HG03103 (cell line): ENCODE measurements around the gene NCLN.
"Not testable (repeated sequence)": the region's sequence is repeated elsewhere in the genome, so short reads cannot be mapped to it uniquely, and the experiment has no call there.

ENCODE experiments used
- ATAC-seq: cut with Tn5 transposase; IDR thresholded peaks from one replicate; pipeline ENCODE4 v1.9.1; 2021; ENCODE audit warnings: low read depth; ENCODE audit not compliant: unreplicated experiment

Gene NCLN

DNA sequence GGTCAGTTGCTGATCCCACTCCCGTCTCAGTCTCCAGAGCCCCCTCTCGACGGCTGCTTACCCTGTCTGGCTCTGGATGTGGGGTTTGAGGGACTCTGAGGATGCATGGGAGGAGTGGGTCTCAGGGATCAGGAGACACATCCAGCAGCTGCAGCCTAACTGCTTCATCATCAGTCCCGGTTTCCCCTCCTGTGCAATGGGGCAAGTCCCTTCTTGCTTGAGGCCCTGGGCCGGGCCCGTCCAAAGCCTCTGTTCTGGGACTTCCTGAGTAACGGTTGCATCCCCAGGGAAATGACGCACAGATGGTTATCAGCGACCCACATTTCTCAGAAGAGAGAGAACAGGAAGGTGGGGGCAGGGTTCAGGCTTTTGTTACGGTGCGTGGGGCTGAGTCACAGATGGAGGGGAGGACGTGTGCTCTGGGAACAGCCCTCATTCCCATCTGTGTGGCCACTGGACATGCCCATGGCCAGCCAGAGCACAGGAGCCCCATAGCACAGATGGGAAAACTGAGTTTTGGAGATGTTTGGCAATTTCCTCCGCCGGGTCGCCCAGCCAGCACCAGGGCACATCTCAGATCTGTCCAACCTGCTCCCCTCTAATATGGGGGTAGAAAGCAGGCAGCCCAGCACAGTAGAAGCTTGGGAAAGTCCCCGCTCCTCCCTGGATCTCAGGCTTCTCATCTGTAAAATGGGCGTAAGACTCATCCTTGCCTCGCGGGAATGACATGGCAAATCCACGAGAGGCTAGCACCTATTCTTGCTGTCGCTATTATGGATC is 30.6 kb upstream of the NCLN start:
- no peak for ATAC-seq

DNA sequence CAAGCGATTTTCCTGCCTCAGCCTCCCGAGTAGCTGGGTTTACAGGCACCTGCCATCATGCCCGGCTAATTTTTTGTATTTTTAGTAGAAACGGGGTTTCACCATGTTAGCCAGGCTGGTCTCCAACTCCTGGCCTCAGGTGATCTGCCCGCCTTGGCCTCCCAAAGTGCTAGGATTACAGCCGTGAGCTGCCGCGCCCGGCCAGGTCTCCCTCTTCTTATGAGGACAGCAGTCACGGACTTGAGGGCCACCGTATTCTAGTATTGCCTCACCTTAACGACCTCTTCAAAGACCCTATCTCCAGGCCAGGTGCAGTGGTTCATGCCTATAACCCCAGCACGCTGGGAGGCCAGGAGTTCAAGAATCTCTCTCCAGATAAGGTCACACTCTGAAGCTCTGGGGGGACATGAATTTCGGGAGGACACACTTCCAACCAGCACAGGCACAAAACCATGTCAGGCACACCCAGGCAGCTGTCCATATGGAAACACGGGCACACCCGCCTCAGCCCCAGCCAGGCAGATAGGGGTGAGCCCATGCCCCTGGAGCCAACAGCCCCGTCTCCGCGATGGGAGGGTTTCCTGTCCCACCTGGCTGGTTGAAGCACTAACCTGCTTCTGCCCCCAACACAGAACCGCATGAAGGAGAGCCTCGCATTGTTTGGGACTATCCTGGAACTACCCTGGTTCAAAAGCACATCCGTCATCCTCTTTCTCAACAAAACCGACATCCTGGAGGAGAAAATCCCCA is 28.5 kb upstream of the NCLN start:
- ATAC-seq: no peak

DNA sequence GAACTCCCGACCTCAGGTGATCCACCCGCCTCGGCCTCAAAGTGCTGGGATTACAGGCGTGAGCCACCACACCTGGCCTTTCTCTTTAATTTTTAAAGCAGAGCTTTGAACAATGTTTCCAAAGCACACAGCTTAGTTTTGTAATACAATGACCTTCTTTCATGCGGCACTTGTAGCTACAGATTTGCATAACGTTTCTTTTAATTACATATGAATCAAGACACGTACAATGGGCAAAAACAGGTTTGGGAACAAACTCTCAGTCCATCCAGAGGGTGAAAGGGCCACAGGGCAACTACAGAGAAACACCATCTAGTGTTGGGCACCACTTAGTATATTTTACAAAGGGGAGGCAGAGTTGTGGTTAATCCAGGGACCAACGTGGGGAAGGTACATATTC is 26.2 kb upstream of the NCLN start:
- ATAC-seq: no peak

DNA sequence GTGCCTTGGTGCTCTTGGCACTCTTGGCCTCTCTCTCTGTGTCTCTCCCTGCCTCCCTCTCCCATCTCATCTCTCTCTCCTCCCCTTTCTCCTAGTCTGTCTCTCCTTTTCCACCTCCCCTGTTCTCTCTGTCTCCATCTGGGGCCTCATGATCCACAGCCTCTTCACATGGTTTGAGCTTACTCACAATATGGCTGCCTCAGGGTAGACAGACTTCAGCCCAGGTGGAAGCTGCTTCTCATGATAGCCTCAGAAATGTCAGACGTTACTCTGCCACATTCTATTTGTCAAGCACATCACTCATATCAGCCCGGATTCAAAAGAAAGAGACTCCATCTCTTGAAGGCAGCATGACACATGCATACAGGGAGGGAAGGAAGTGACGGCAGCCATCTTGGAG is 25.5 kb upstream of the NCLN start:
- no peak for ATAC-seq

DNA sequence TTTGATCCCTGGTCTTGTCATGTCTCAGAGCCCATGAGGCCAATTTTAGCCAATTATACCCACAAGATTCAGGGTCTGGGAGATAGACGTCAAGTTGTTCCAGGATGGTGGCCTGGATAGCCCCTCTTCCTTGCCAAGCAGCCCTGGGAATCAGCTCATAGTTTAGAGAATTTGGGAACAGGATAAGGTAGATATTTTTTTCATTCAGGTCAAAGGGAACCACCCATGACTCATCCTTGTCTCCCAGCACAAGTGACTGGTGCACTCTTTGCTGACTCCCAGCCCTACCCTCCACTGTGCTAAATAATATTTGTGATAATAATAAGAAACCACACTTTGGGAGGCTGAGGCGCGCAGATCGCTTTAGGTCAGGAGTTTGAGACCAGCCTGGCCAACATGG is 24.3 kb upstream of the NCLN start:
- ATAC-seq: no peak

DNA sequence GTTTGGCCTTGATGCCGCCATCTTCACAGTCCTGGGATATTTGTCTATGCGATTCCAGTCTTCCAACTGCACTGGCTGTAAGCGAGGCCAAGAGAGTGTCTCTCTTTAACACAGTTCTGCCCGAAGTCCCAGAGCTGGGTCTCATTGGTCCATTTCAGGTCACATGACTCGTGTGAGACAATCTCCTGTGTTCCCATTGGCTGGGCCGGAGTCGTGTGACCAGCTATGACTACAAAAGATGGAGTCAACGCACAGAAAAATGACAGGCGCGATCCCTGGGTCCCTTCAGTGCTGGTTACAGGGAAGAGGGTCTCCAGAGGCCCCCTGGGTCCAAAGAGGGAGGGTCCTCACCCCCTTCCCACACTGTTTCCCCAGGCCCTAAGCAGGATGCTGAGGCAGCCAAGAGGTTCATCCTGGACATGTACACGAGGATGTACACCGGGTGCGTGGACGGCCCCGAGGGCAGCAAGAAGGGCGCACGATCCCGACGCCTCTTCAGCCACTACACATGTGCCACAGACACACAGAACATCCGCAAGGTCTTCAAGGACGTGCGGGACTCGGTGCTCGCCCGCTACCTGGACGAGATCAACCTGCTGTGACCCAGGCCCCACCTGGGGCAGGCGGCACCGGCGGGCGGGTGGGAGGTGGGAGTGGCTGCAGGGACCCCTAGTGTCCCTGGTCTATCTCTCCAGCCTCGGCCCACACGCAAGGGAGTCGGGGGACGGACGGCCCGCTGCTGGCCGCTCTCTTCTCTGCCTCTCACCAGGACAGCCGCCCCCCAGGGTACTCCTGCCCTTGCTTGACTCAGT is 23.1 kb upstream of the NCLN start:
- no peak for ATAC-seq

DNA sequence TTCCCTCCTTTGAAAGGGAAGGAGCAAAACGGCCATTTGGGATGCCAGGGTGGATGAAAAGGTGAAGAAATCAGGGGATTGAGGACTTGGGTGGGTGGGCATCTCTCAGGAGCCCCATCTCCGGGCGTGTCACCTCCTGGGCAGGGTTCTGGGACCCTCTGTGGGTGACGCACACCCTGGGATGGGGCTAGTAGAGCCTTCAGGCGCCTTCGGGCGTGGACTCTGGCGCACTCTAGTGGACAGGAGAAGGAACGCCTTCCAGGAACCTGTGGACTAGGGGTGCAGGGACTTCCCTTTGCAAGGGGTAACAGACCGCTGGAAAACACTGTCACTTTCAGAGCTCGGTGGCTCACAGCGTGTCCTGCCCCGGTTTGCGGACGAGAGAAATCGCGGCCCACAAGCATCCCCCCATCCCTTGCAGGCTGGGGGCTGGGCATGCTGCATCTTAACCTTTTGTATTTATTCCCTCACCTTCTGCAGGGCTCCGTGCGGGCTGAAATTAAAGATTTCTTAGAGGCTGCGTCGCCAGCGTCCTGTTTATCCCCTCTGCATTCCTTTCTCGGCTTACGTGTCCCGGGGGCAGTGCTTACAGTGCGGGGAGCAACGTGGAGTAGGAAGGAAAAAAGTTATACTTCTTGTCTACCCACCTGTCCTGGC is 22.4 kb upstream of the NCLN start:
- ATAC-seq: no peak

DNA sequence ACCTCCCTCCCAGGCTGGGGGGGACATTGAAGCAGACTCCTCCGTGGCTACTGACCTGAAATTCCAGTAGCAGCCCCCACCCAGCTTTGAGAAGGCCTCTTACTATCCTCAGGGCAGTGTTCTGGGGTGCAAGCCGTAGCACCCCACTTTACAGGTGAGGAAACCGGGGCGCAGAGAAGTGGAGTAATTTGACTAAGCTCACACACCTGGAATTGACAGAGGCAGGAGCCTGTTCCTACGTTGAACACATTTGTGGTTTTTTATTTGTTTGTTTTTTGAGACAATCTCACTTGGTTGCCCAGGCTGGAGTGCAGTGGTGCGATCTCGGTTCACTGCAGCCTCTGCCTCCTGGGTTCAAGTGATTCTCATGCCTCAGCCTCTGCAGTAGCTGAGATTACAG is 21.8 kb upstream of the NCLN start:
- ATAC-seq: no peak

DNA sequence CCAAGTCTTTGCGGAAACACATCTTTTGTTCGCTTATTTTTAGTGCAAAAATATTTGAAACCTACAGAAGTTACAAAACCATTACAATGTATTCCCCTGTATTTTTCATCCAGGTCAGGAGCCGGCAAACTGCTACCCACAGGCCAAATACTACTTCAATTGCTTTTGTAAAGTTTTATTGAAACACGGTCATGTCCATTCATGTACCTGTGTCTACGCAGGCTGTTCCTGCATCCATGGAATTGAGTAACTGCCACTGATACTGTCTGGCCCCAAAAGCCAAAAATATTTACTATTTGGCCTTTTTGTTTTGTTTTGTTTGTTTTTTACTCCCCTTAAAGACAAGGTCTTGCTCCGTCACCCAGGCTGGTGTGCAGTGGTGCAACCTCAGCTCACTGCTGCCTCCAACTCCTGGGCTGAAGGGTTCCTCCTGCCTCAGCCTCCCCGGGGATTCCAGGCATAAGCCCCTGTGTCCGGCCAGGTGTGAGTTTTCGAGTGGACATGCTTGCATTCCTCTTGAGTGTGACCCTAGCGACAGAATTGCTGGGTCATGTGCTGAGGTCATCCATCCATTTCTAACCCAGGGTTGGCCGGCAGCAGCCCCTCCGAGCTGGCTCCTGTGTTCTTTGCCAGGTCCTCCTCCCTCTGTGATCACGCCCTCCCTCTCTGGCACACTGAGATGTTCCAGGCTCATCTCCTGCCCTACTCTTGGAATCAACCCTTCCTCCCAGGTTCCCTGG is 18.0 kb upstream of the NCLN start:
- ATAC-seq: no peak

DNA sequence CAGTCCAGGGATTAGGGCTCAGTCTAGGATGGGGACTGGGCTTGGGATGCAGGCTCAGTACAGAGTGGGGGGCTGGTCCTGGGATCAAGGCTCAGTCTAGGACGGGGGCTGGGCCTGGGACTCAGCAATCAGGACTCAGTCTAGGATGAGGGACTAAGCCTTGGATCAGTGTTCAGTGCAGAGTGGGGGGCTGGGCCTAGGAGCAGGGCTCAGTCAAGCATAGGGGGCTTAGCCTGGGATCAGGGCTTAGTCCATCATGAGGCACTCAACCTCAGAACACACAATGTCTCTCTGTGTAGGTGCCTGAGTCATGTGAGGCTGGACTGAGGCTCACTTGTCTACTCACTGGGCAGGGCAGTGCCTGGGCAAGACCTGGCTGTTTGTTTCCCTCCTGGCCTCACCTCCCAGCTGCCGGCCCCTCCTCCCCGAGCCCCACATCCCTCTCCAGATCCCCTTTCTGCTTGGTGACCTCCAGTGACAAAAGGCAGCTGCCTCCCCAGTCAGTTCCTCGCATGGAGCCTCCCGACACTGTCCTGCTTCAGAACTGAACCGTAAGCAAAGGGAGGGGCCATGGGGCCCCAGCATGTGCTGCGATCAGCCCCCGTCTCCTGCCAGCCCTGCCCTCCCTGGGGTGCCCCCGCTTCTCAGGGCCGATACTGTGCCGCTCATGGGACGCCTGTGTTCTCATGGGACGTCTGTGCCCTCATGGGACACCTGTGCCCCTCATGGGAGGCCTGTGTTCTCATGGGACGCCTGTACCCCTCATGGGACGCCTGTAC is 13.6 kb upstream of the NCLN start:
- ATAC-seq: no peak

DNA sequence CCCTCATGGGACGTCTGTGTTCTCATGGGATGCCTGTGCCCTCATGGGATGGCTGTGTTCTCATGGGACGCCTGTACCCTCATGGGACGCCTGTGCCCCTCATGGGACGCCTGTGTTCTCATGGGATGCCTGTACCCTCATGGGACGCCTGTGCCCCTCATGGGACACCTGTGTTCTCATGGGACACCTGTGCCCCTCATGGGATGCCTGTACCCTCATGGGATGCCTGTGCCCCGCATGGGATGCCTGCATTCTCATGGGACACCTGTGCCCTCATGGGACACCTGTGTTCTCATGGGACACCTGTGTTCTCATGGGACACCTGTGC is 13.1 kb upstream of the NCLN start:
- ATAC-seq: not testable (repeated sequence)

DNA sequence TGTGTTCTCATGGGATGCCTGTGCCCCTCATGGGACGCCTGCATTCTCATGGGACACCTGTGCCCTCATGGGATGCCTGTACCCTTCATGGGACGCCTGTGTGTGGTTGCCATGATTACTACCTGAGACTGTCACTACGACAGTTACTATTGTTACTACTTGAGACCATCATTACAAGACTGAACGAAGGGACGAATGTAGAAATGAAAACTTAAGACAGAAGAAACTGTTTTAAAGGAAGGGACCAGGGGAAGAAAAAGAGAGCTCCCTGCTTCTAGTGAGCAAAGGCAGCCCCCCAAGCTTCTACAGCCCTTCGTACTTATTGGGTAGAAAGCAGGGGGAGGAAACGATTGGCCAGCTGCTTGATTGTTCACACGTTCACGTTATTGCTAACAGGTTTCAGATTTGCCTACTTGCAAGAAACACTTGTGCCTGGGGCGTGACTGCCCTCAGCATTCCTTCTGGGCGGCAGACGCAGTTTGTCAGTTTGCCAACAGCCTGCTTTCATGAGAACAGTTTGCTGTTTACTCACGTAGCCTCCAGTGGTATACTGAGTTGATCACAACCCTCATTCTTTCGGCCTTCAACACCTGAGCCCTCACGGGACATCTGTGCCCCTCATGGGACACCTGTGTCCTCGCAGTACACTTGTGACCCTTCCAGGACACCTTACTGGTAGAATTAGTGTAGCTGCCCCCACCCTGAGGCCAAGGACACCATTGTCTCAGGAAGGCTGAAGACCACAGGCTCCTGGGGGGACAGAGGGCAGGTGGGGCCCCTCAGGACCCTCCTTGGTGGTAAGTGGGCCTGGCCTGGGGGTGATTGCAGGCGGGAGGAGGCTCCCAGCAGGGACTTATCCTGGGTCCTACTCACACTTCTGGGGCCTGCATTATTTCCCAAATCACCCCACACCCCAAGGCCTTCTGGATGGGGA is 9.7 kb upstream of the NCLN start:
- ATAC-seq: no peak

DNA sequence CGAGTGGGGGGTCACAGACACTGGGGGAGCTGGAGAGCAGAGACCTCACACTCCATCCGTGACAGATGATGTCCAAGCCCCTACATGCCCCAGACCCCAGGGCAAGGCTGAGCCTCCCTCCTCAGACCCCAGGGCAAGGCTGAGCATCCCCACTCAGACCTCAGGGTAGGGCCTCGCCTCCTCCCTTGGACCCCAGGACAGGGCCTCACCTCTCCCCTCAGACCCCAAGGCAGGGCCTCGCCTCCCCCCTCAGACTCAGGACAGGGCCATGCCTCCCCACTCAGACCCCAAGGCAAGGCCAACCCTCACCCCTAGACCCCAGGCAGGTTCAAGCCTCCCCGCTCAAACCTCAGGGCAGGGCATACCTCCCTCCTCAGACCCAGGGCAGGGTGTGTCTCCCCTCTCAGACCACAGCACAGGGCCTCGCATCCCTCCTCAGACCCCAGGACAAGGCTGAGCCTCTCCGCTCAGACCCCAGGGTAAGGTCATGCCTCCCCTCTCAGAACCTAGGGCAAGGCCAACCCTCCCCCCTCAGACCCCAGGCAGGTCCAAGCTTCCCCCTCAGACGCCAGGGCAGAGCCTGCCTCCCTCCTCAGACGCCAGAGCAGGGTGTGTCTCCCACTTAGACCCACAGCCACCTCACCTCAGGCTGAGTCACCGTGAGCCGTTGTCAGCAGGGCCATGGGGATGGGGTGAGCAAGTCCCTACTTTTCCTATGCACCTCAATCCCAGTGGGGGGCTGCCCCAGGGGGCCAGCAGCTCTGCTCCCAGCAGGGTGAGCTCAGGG is 8.8 kb upstream of the NCLN start:
- ATAC-seq: no peak

DNA sequence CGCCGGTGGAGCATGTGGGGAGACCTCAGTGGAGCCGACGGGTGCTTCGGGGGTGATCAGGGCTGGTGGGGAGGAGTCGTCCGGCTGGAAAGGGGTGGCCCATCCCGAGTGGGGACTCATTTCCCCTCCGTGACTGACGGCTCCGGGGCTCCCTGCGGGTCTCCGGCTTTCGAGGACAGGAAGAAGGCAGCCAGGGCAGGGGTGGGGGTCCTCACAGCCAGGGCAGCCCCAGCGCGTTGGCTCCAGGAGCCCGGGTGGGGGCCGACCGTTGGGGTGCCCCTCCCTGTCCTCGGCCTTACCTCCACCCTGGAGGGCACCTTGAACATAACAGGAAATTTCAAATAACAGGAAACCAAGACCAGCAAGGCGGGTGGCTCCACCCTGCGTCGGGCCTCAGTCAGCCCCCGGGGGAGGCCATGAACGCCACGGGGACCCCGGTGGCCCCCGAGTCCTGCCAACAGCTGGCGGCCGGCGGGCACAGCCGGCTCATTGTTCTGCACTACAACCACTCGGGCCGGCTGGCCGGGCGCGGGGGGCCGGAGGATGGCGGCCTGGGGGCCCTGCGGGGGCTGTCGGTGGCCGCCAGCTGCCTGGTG is 7.3 kb upstream of the NCLN start, which contains the start of gene S1PR4:
S1PR4 (plus strand) TSS at position 393 of the 596 bp plus-strand sequence; CDS start at position 417, 24 bp downstream.
- ATAC-seq: no peak

DNA sequence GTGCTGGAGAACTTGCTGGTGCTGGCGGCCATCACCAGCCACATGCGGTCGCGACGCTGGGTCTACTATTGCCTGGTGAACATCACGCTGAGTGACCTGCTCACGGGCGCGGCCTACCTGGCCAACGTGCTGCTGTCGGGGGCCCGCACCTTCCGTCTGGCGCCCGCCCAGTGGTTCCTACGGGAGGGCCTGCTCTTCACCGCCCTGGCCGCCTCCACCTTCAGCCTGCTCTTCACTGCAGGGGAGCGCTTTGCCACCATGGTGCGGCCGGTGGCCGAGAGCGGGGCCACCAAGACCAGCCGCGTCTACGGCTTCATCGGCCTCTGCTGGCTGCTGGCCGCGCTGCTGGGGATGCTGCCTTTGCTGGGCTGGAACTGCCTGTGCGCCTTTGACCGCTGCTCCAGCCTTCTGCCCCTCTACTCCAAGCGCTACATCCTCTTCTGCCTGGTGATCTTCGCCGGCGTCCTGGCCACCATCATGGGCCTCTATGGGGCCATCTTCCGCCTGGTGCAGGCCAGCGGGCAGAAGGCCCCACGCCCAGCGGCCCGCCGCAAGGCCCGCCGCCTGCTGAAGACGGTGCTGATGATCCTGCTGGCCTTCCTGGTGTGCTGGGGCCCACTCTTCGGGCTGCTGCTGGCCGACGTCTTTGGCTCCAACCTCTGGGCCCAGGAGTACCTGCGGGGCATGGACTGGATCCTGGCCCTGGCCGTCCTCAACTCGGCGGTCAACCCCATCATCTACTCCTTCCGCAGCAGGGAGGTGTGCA is 6.6 kb upstream of the NCLN start:
- ATAC-seq: no peak

DNA sequence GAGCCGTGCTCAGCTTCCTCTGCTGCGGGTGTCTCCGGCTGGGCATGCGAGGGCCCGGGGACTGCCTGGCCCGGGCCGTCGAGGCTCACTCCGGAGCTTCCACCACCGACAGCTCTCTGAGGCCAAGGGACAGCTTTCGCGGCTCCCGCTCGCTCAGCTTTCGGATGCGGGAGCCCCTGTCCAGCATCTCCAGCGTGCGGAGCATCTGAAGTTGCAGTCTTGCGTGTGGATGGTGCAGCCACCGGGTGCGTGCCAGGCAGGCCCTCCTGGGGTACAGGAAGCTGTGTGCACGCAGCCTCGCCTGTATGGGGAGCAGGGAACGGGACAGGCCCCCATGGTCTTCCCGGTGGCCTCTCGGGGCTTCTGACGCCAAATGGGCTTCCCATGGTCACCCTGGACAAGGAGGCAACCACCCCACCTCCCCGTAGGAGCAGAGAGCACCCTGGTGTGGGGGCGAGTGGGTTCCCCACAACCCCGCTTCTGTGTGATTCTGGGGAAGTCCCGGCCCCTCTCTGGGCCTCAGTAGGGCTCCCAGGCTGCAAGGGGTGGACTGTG is 5.9 kb upstream of the NCLN start:
- ATAC-seq: no peak
